LNCAP (cell line): ENCODE measurements around the gene KLHL30.

Source experiments
- TF ChIP-seq, protein P1 (sequence below): fragments of 450-650 bp; IDR thresholded peaks from 2 replicates; pipeline ENCODE4 v1.5.1; 2017; ENCODE audit warnings: mild to moderate bottlenecking

KLHL30 gene

GRCh38 chr2:238120463-238121298 lies 17.8 kb upstream of the KLHL30 start:
- TF ChIP-seq, protein P1, sequence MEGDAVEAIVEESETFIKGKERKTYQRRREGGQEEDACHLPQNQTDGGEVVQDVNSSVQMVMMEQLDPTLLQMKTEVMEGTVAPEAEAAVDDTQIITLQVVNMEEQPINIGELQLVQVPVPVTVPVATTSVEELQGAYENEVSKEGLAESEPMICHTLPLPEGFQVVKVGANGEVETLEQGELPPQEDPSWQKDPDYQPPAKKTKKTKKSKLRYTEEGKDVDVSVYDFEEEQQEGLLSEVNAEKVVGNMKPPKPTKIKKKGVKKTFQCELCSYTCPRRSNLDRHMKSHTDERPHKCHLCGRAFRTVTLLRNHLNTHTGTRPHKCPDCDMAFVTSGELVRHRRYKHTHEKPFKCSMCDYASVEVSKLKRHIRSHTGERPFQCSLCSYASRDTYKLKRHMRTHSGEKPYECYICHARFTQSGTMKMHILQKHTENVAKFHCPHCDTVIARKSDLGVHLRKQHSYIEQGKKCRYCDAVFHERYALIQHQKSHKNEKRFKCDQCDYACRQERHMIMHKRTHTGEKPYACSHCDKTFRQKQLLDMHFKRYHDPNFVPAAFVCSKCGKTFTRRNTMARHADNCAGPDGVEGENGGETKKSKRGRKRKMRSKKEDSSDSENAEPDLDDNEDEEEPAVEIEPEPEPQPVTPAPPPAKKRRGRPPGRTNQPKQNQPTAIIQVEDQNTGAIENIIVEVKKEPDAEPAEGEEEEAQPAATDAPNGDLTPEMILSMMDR, result no peak

DNA sequence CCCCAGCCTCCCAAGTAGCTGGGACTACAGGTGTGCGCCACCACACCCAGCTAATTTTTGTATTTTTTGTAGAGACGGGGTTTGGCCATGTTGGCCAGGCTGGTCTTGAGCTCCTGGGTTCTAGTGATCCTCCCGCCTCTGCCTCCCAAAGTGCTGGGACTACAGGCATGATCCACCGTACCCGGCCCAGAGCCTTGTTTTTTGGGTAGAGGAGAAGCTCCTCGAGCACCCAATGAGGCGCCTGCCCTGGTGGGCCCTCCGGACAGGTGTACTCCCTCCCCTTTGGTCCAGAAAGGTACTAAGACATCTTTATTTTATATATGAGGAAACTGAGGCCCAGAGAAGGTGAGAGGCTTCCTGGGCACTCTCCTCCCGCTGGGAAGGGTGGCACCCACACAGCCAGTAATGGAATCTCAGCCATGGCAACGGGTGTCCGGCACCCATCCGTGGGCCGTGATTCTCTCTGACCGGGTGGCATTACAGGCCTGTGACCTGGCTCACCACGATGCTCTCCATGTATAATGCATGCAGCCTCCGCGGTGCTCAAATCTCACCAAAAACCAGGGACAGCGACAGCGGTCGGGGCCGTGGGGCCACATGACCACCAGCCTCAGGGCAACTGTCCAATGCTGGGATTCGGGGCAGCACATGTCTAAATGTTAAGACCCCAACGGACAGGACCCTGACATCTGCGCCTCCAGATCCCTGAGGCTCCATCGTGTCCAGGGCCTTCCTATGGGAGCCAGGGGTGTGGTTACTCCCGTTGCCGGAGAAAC lies 16.8 kb upstream of the KLHL30 start:
- TF ChIP-seq, protein P1, result no peak

DNA sequence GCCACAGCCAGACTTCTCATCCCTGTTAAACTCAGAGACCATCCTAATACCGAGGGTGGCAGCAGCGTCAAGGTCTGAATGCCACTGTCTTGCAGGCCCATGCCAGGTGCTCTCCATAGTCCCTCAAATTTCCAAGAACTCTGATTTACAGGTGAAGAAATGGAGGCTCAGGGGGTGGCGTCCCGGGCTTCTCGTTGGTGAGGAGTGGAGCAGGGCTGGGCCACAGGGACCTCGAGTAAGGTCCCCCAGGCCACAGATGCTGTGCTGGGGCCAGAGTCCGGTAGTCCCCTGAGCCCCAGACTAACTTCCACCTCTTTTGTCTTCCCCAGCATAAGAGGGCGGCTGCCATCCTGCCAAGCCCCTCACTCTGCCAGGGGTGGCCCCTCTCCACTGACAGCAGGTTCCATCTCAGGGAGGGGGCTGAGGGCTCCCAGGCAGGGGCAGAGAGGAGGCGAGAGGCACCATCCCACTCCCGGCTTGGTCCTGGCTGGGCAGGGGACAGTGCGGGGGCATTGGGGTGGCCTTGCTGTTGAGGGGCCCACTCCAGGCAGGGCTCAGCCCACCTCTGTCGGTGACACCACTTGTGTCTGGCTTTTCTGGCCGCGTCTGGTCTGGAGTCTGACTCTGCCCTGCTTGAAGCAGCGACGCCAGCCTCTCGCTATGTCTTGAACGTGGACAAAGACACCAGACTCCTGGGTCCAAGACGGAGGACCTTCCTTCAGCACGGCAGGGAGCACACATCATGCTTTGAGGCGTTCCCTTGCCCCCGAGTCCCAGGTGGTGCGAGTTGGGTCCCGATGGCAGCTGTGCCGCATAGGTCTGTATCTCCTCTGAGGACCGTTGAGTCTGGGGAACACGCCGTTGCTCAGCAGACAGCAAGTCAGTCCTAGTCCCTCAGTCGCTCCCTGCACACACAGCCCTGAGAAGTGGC lies 15.9 kb upstream of the KLHL30 start:
- TF ChIP-seq, protein P1, result no peak

- TF ChIP-seq, protein P1, result no peak
These were observed 15.1 kb upstream of the KLHL30 start for GRCh38 chr2:238123218-238123971.

- TF ChIP-seq, protein P1, result no peak
These were observed 14.4 kb upstream of the KLHL30 start for GRCh38 chr2:238123991-238124470.

DNA sequence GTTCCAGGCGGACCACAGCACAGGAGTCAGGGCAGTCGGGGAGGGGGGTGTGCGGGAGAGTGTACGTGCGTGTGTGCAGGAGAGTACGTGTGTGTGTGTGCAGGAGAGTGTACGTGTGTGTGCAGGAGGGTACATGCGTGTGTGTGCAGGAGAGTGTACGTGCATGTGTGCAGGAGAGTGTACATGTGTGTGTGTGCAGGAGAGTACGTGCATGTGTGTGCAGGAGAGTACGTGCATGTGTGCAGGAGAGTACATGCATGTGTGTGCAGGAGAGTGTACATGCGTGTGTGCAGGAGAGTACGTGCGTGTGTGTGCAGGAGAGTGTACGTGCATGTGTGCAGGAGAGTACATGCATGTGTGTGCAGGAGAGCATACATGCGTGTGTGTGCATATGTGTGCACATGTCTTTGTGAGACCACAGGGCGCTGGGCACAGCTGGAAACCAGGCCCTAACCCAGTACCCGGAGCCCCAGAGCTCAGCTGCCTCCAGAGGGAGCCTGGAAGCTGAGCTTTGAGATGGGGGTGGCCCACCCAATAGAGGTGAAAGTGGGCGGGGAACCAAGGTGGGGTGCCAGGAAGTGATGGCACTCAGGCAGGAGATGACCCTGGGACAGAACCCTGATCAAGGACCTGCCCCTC lies 13.9 kb upstream of the KLHL30 start:
- TF ChIP-seq, protein P1, result no peak
